IMR-90 (cell line): ENCODE results near the gene DNM3. TPM values are rescaled to one million over a fixed set of nuclear protein-coding genes. Genes with fewer than 3 reads are reported as not detected.

Source experiments
- ATAC-seq: fragments of 200-7000 bp; cut with Tn5 transposase; 2 replicates; pipeline ENCODE4 v1.9.1; 2020; ENCODE audit warnings: low read depth, mild to moderate bottlenecking, moderate library complexity
- BruUV-seq: library from RNA; stranded (reverse); fragments of 400-500 nt; replicated peaks from 2 replicates; lab custom pipeline; 2021; lab: Mats Ljungman, UMichigan
- CTCF ChIA-PET: fragments of 300-600 bp; formaldehyde crosslinking; extraction: SDS; loops from one replicate; lab custom pipeline; 2021; ENCODE audit warnings: antibody characterized with exemption; lab: Yijun Ruan, JAX
- POLR2A ChIA-PET: fragments of 300-600 bp; sonication (Branson Sonifier 250); formaldehyde crosslinking; loops from one replicate; lab custom pipeline; 2022; ENCODE audit warnings: antibody characterized with exemption; ENCODE audit not compliant: unreplicated experiment; lab: Charles Lee
- DNase-seq: peaks from one replicate; pipeline ENCODE4 v3.0.0; 2013
- H2AFZ ChIP-seq: replicated peaks from 2 replicates; pipeline ENCODE3; 2013; ENCODE audit warnings: low read length, mild to moderate bottlenecking; ENCODE audit not compliant: poor library complexity
- H2AK5ac ChIP-seq: 2 replicates; pipeline ENCODE4 v1.6.1; 2013; ENCODE audit warnings: low read depth, low read length, inconsistent platforms
- H2AK9ac ChIP-seq: replicated peaks from 2 replicates; pipeline ENCODE3; 2013; ENCODE audit warnings: mild to moderate bottlenecking, low read depth, low read length, moderate library complexity; ENCODE audit not compliant: poor library complexity
- H2BK120ac ChIP-seq: 2 replicates; pipeline ENCODE4 v1.6.1; 2013; ENCODE audit warnings: low read depth, low read length, inconsistent platforms
- H2BK15ac ChIP-seq: 3 replicates; pipeline ENCODE4 v1.6.1; 2013; ENCODE audit warnings: low read depth, low read length, inconsistent platforms
- H2BK20ac ChIP-seq: 2 replicates; pipeline ENCODE4 v1.6.1; 2013; ENCODE audit warnings: low read depth, mild to moderate bottlenecking, inconsistent platforms, low read length, moderate library complexity
- H2BK5ac ChIP-seq: 2 replicates; pipeline ENCODE4 v1.6.1; 2013; ENCODE audit warnings: mild to moderate bottlenecking, low read depth, low read length, inconsistent platforms; ENCODE audit not compliant: poor library complexity, severe bottlenecking
- H3K14ac ChIP-seq: replicated peaks from 2 replicates; pipeline ENCODE4 v1.6.1; 2013; ENCODE audit warnings: low read depth, low read length, inconsistent platforms
- H3K18ac ChIP-seq: 2 replicates; pipeline ENCODE4 v1.6.1; 2013; ENCODE audit warnings: low read depth, low read length, control low read depth
- H3K23ac ChIP-seq: 2 replicates; pipeline ENCODE4 v1.6.1; 2013; ENCODE audit warnings: low read depth, low read length, inconsistent platforms
- H3K27ac ChIP-seq: 2 replicates; pipeline ENCODE4 v1.5.1; 2013; ENCODE audit warnings: mild to moderate bottlenecking, control low read depth, low read length; ENCODE audit not compliant: insufficient read depth
- H3K27me3 ChIP-seq: 2 replicates; pipeline ENCODE4 v1.6.1; 2013; ENCODE audit warnings: low read length; ENCODE audit not compliant: control insufficient read depth, insufficient read depth
- H3K36me3 ChIP-seq: 2 replicates; pipeline ENCODE4 v1.6.1; 2013; ENCODE audit warnings: low read length, mixed read lengths; ENCODE audit not compliant: control insufficient read depth, insufficient read depth
- H3K4ac ChIP-seq: 2 replicates; pipeline ENCODE4 v1.6.1; 2013; ENCODE audit warnings: low read depth, low read length, inconsistent platforms
- H3K4me1 ChIP-seq: 2 replicates; pipeline ENCODE4 v1.6.1; 2013; ENCODE audit warnings: low read length, mixed read lengths; ENCODE audit not compliant: control insufficient read depth, insufficient read depth
- H3K4me2 ChIP-seq: 2 replicates; pipeline ENCODE4 v1.6.1; 2013; ENCODE audit warnings: low read depth, mild to moderate bottlenecking, control low read depth, low read length, moderate library complexity
- H3K4me3 ChIP-seq: 2 replicates; pipeline ENCODE4 v1.5.1; 2013; ENCODE audit warnings: low read depth, mild to moderate bottlenecking, control low read depth, low read length, moderate library complexity; ENCODE audit not compliant: insufficient read depth
- H3K56ac ChIP-seq: 2 replicates; pipeline ENCODE4 v1.6.1; 2013; ENCODE audit warnings: low read length, inconsistent platforms; ENCODE audit not compliant: insufficient read depth; ENCODE audit errors: extremely low read depth
- H3K79me1 ChIP-seq, 2 experiments: 2 replicates each; pipeline ENCODE4 v1.6.1; 2013; ENCODE audit warnings: low read length in 2 of 2, inconsistent platforms in 1 of 2, low read depth in 1 of 2
- H3K9ac ChIP-seq: 2 replicates; pipeline ENCODE4 v1.6.1; 2013; ENCODE audit warnings: low read depth, low read length, control low read depth
- H3K9me1 ChIP-seq: 2 replicates; pipeline ENCODE4 v1.6.1; 2013; ENCODE audit warnings: low read length, inconsistent platforms; ENCODE audit not compliant: insufficient read depth
- H3K9me3 ChIP-seq: 2 replicates; pipeline ENCODE4 v1.6.1; 2013; ENCODE audit warnings: low read length; ENCODE audit not compliant: control insufficient read depth, insufficient read depth
- H4K20me1 ChIP-seq: 2 replicates; pipeline ENCODE4 v1.6.1; 2013; ENCODE audit warnings: low read length, inconsistent platforms; ENCODE audit not compliant: insufficient read depth
- H4K5ac ChIP-seq: 2 replicates; pipeline ENCODE4 v1.6.1; 2013; ENCODE audit warnings: mild to moderate bottlenecking, low read depth, low read length, control low read depth
- H4K8ac ChIP-seq, 2 experiments: 2 replicates each; pipeline ENCODE4 v1.6.1; 2013; ENCODE audit warnings: low read depth in 2 of 2, low read length in 2 of 2, control low read depth in 1 of 2, inconsistent platforms in 1 of 2
- H4K91ac ChIP-seq: 2 replicates; pipeline ENCODE4 v1.6.1; 2013; ENCODE audit warnings: low read depth, low read length, inconsistent platforms; ENCODE audit not compliant: insufficient read depth
- NFE2L2 ChIP-seq: fragments of 150-350 bp; IDR thresholded peaks from 2 replicates; pipeline ENCODE4 v1.6.1; 2016; ENCODE audit warnings: low read depth, mild to moderate bottlenecking, low read length
- WGBS, 2 experiments: methylation state at CpG; one replicate each; pipeline versions ENCODE4 v1.1.5 to v1.1.7; 2013; ENCODE audit warnings: missing lambda C conversion rate in 2 of 2; ENCODE audit not compliant: insufficient read length in 1 of 2; ENCODE audit errors: extremely low coverage in 2 of 2; 5-methylcytosine and 5-hydroxymethylcytosine counted together
- dilution Hi-C: fragments of 300-500 bp; cut with HindIII; formaldehyde crosslinking; loops from one replicate; pipeline ENCODE4 v1.14.3; 2018; ENCODE audit warnings: low sequenced_read_pairs; ENCODE audit not compliant: unreplicated experiment
- in situ Hi-C: fragments of 300-500 bp; cut with MboI; formaldehyde crosslinking; loops from 3 replicates; pipeline ENCODE4 v1.14.3; 2019; ENCODE audit warnings: low sequenced_read_pairs, inconsistent platforms, mixed read lengths
- intact Hi-C: fragments of 100-400 bp; cut with micrococcal nuclease; formaldehyde crosslinking; loops from 2 replicates; pipeline ENCODE4 v1.10.0; 2022
- polyA plus RNA-seq, 3 experiments: library from polyadenylated mRNA; depleted of rRNA; stranded (reverse); fragments of >200 nt; gene quantifications; 2 replicates each; pipeline ENCODE4 v1.2.3, GENCODE V29; 2012; ENCODE audit warnings: low replicate concordance in 1 of 3
- total RNA-seq: library from RNA; depleted of rRNA; stranded (reverse); fragments of >200 nt; gene quantifications from 2 replicates; pipeline ENCODE4 v1.2.3, GENCODE V29; 2012

The DNM3 gene
- total and polyA plus RNA-seq, 2 of the 4 experiments (the other 2 are of a cell fraction) = 0.36 TPM

DNA sequence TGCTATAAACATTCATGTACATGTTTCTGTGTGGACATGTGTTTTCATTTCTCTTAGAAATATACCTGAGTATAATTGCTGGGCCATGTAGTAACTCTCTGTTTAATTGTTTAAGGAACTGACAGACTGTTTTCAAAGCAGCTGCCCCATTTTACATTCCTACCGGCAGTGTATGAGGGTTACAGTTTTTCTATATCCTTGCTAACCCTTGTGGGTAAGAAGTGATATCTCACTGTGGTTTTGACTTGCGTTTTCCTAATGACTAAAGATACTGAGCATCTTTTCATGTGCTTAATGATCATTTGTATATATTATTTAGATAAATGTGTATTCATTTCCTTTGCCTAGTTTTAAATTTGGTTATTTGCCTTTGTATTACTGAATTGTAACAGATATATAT is 81.7 kb downstream of the DNM3 start:
- H2BK15ac ChIP-seq = no peak overlapping the region
- dilution Hi-C loops (no loop called here), in situ Hi-C loops (no loop called here), intact Hi-C loops (no loop called here)
- H2AK9ac ChIP-seq = no peak overlapping the region
- H2BK20ac ChIP-seq = no peak overlapping the region
- no peak overlapping the region for H2AK5ac ChIP-seq
- no peaks in the 10 kb centered on the region for H4K20me1 ChIP-seq
- H3K27me3 ChIP-seq = no peaks in the 10 kb centered on the region; the same call in 1 of the 2 replicates
- H3K18ac ChIP-seq = no peak overlapping the region
- no peak overlapping the region for H2BK5ac ChIP-seq
- H3K4me1 ChIP-seq = no peaks in the 10 kb centered on the region
- no peak for TF ChIP-seq NFE2L2
- no peak overlapping the region for H2AFZ ChIP-seq
- H3K79me1 ChIP-seq = no peaks in the 10 kb centered on the region
- no peak overlapping the region for H3K27ac ChIP-seq
- ChIA-PET CTCF (no interaction called here), POLR2A (no interaction called here)
- no peak overlapping the region for H4K91ac ChIP-seq
- no peaks in the 10 kb centered on the region for H3K36me3 ChIP-seq
- H3K9me3 ChIP-seq = no peaks in the 10 kb centered on the region
- H4K5ac ChIP-seq = no peak overlapping the region
- no CpG with 5 or more reads among the region's 2 CpGs for WGBS, 2 experiments
- H3K9me1 ChIP-seq = no peaks in the 10 kb centered on the region
- no TSS peak for BruUV-seq
- H4K8ac ChIP-seq = no peak overlapping the region
- no peak overlapping the region for H3K56ac ChIP-seq
- H3K4ac ChIP-seq = no peak overlapping the region
- DNase-seq (no peak), ATAC-seq (no peak)
- H3K4me2 ChIP-seq = no peak overlapping the region
- H3K4me3 ChIP-seq = no peak overlapping the region
- H3K14ac ChIP-seq = no peak overlapping the region
- H3K23ac ChIP-seq = no peak overlapping the region
- H3K9ac ChIP-seq = no peak overlapping the region
- H2BK120ac ChIP-seq = no peak overlapping the region
